K562 (cell line): ENCODE data around the gene TRIM33. TPM values are rescaled to one million over a fixed set of nuclear protein-coding genes. Genes with fewer than 3 reads are reported as not detected.
A peak's percentile ranks its signal among the peaks of the same experiment; 100 is the strongest.

ENCODE experiments used
- C11orf30 ChIP-seq: fragments of 450-650 bp; IDR thresholded peaks from 2 replicates; pipeline ENCODE4 v1.6.1; 2016; ENCODE audit warnings: low read depth, mild to moderate bottlenecking
- CHAMP1 ChIP-seq: fragments of 450-650 bp; IDR thresholded peaks from 2 replicates; pipeline ENCODE4 v1.6.1; 2016; ENCODE audit warnings: mild to moderate bottlenecking
- ELF1 ChIP-seq: fragments of 200-800 bp; sonication (Bioruptor generic); IDR thresholded peaks from 2 replicates; pipeline ENCODE4 v1.6.1; 2016; ENCODE audit warnings: missing genetic modification characterization, missing compliant biosample characterization
- ESRRB ChIP-seq: fragments of 250-450 bp; sonication (Bioruptor Pico); IDR thresholded peaks from 2 replicates; pipeline ENCODE4 v1.5.0; 2020; ENCODE audit warnings: mild to moderate bottlenecking, moderate library complexity, borderline replicate concordance
- IRF2 ChIP-seq: sonication (generic); formaldehyde crosslinking; IDR thresholded peaks from 2 replicates; pipeline ENCODE4 v1.8.1; 2022; ENCODE audit warnings: mild to moderate bottlenecking, missing genetic modification reagents
- IRF9 ChIP-seq: fragments of 450-650 bp; IDR thresholded peaks from 2 replicates; pipeline ENCODE4 v1.6.1; 2016; ENCODE audit warnings: missing biosample characterization, missing genetic modification characterization
- KLF6 ChIP-seq: fragments of 250-450 bp; sonication (Bioruptor Pico); IDR thresholded peaks from 2 replicates; pipeline ENCODE4 v1.4.0; 2020; ENCODE audit warnings: mild to moderate bottlenecking, moderate library complexity, borderline replicate concordance
- MAFG ChIP-seq: fragments of 450-650 bp; conservative IDR thresholded peaks from 2 replicates; pipeline ENCODE4 v1.6.1; 2016; ENCODE audit warnings: missing genetic modification characterization, missing compliant biosample characterization
- MAFK ChIP-seq: IDR thresholded peaks from 2 replicates; pipeline ENCODE4 v1.6.1; 2011; ENCODE audit warnings: low read length, improper control_type of control experiment
- MEIS2 ChIP-seq: fragments of 450-650 bp; IDR thresholded peaks from 2 replicates; pipeline ENCODE4 v1.6.1; 2014; ENCODE audit warnings: mild to moderate bottlenecking; ENCODE audit not compliant: partially characterized antibody
- MXI1 ChIP-seq: IDR thresholded peaks from 2 replicates; pipeline ENCODE4 v1.6.1; 2011; ENCODE audit warnings: low read depth, mild to moderate bottlenecking, improper control_type of control experiment, low read length
- NCOA1 ChIP-seq: fragments of 450-650 bp; IDR thresholded peaks from 2 replicates; pipeline ENCODE4 v1.6.1; 2016; ENCODE audit warnings: low read depth
- NCOR1 ChIP-seq: fragments of 450-650 bp; IDR thresholded peaks from 2 replicates; pipeline ENCODE4 v1.6.1; 2016; ENCODE audit warnings: mild to moderate bottlenecking, moderate library complexity
- RHOXF2B ChIP-seq: fragments of 250-450 bp; sonication (Bioruptor Pico); conservative IDR thresholded peaks from 2 replicates; pipeline ENCODE4 v1.5.1; 2021
- SIN3B ChIP-seq: fragments of 450-650 bp; IDR thresholded peaks from 2 replicates; pipeline ENCODE4 v1.6.1; 2017; ENCODE audit warnings: low read depth, mild to moderate bottlenecking, moderate library complexity
- SMAD4 ChIP-seq: fragments of 250-450 bp; sonication (Bioruptor Pico); conservative IDR thresholded peaks from 2 replicates; pipeline ENCODE4 v1.8.0; 2021; ENCODE audit warnings: inconsistent platforms, mild to moderate bottlenecking, moderate library complexity
- SOX6 ChIP-seq: fragments of 450-650 bp; IDR thresholded peaks from 2 replicates; pipeline ENCODE4 v1.6.1; 2014; ENCODE audit warnings: mild to moderate bottlenecking
- ZBTB2 ChIP-seq: fragments of 450-650 bp; IDR thresholded peaks from 2 replicates; pipeline ENCODE4 v1.6.1; 2016; ENCODE audit warnings: antibody characterized with exemption
- ZBTB7A ChIP-seq: IDR thresholded peaks from 2 replicates; pipeline ENCODE4 v1.6.1; 2011; ENCODE audit warnings: low read depth, mild to moderate bottlenecking, low read length, moderate library complexity, borderline replicate concordance; ENCODE audit not compliant: control insufficient read depth
- ZKSCAN1 ChIP-seq: fragments of 150-350 bp; IDR thresholded peaks from 2 replicates; pipeline ENCODE4 v1.6.1; 2016; ENCODE audit warnings: low read depth, low read length
- ZNF134 ChIP-seq: fragments of 250-450 bp; sonication (Bioruptor Pico); conservative IDR thresholded peaks from 2 replicates; pipeline ENCODE4 v1.4.0; 2020
- ZNF165 ChIP-seq: fragments of 250-450 bp; sonication (Bioruptor Pico); IDR thresholded peaks from 2 replicates; pipeline ENCODE4 v1.4.0; 2020; ENCODE audit warnings: borderline replicate concordance
- ZNF274 ChIP-seq: IDR thresholded peaks from 2 replicates; pipeline ENCODE4 v1.6.1; 2011; ENCODE audit warnings: low read depth, mild to moderate bottlenecking, low read length, moderate library complexity, borderline replicate concordance
- ZNF696 ChIP-seq: fragments of 250-450 bp; sonication (Bioruptor Pico); conservative IDR thresholded peaks from 2 replicates; pipeline ENCODE4 v1.4.0; 2020; ENCODE audit warnings: mild to moderate bottlenecking, moderate library complexity
- ZNF75A ChIP-seq: fragments of 450-650 bp; formaldehyde crosslinking; IDR thresholded peaks from 2 replicates; pipeline ENCODE4 v1.4.0; 2020; ENCODE audit warnings: mild to moderate bottlenecking
- ZNF766 ChIP-seq: fragments of 200-800 bp; sonication (Bioruptor generic); conservative IDR thresholded peaks from 2 replicates; pipeline ENCODE4 v1.6.1; 2016; ENCODE audit warnings: missing genetic modification characterization, missing compliant biosample characterization
- polyA plus RNA-seq, 8 experiments: library from polyadenylated mRNA; depleted of rRNA in 4 of 8; stranded (reverse) in 5 of 8; unstranded in 3 of 8; fragments of >200 nt; fragmentation: Nextera tagmentation in 2 of 8; fragmentation: Illumina TruSeq in 1 of 8; extraction: Ambion mirVana in 2 of 8; extraction: Trizol in 1 of 8; gene quantifications; 2 replicates each; pipeline versions ENCODE4 v1.2.1 to v1.2.3, GENCODE V29; 2011 to 2014; ENCODE audit warnings: inconsistent platforms in 1 of 8, missing spikeins in 1 of 8
- total RNA-seq, 7 experiments: library from RNA; depleted of rRNA in 6 of 7; stranded (reverse); fragments of >200 nt in 6 of 7; fragmentation: Illumina TruSeq in 2 of 7; extraction: Trizol in 2 of 7; gene quantifications; 2 replicates each; pipeline versions ENCODE4 v1.2.1 to v1.2.3, GENCODE V29; 2011 to 2021; ENCODE audit warnings: low replicate concordance in 1 of 7

Gene TRIM33
- total and polyA plus RNA-seq, 9 of the 15 experiments (the other 6 are each of a cell fraction or from before 2014, with no cell fraction given) = 9.3 to 58.4 (median 40.2) TPM

GRCh38 chr1:114458237-114458777 is 52.7 kb downstream of the TRIM33 start (continued):
- peak; percentile 55 for TF ChIP-seq MEIS2
- peak; percentile 69; the same call in 1 of the 2 replicates for TF ChIP-seq ZNF766
- no peak for TF ChIP-seq KLF6 (CRISPR knock-in tag)
- TF ChIP-seq MAFK = peak; percentile 72
- TF ChIP-seq RHOXF2B (CRISPR knock-in tag) = no peak
- TF ChIP-seq ZBTB7A = peak; percentile 25; the same call in 1 of the 2 replicates
- TF ChIP-seq ELF1 (tag) = peak; percentile 79
- TF ChIP-seq ZNF165 (CRISPR knock-in tag) = no peak
- 0 out of 2 replicates have a peak, but pooled peaks have one; percentile 19 for TF ChIP-seq SMAD4 (CRISPR knock-in tag)
- 0 out of 2 replicates have a peak, but pooled peaks have one; percentile 51 for TF ChIP-seq IRF9 (tag)
- no peak for TF ChIP-seq ZNF134 (CRISPR knock-in tag)
- TF ChIP-seq MAFG = peak; percentile 90
- no peak for TF ChIP-seq MXI1
- TF ChIP-seq ZNF75A (CRISPR knock-in tag) = no peak
- 0 out of 2 replicates have a peak, but pooled peaks have one; percentile 5 for TF ChIP-seq NCOR1
- TF ChIP-seq ZNF696 (CRISPR knock-in tag) = no peak
- TF ChIP-seq ZBTB2 = no peak
- TF ChIP-seq NCOA1 = no peak
- TF ChIP-seq ESRRB (CRISPR knock-in tag) = no peak
- peak; percentile 87 for TF ChIP-seq C11orf30
- TF ChIP-seq ZNF274 = no peak
- TF ChIP-seq SOX6 = peak; percentile 91
- no peak for TF ChIP-seq ZKSCAN1
- TF ChIP-seq CHAMP1 = peak; percentile 82; the same call in 1 of the 2 replicates
- no peak for TF ChIP-seq SIN3B
- no peak for TF ChIP-seq IRF2 (CRISPR knock-in tag)
